Fibroblast of lung (primary cell): ENCODE results near the gene LDLRAD4.

Experiments used
- EZH2 ChIP-seq: IDR thresholded peaks from 2 replicates; pipeline ENCODE4 v1.5.1; 2012; ENCODE audit warnings: low read length, control low read depth, mild to moderate bottlenecking; ENCODE audit errors: missing control alignments
- TF ChIP-seq, protein P1 (sequence below), 2 donors: IDR thresholded peaks in 1 of 2; conservative IDR thresholded peaks in 1 of 2; 1 replicate in 1 of 2; 2 replicates in 1 of 2; pipeline ENCODE4 v1.5.1; 2011 to 2012; ENCODE audit warnings: low read length in 2 of 2, control low read depth in 1 of 2, inconsistent platforms in 1 of 2, low read depth in 1 of 2, mild to moderate bottlenecking in 1 of 2

DNA sequence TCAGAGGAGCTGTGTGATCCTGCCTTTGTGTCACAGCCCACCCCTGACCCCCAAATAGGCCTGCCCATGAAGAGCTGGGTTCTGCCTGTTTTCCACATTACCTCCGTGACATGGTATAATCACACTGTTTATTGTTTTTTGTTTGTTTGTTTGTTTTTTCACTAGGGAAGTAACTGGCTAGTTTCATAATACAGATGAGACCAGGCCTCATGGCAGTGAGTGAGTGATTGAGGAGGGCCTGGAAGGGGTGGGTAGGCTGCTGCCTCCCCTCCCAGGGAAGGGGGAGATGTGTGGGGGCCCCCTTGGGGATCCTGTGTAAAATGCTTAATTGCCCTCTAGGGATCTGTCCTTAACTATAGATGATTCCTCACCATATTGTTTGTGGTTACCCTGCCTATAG, 190.5 kb downstream of the LDLRAD4 start:
- no peak for TF ChIP-seq EZH2
- TF ChIP-seq, protein P1, sequence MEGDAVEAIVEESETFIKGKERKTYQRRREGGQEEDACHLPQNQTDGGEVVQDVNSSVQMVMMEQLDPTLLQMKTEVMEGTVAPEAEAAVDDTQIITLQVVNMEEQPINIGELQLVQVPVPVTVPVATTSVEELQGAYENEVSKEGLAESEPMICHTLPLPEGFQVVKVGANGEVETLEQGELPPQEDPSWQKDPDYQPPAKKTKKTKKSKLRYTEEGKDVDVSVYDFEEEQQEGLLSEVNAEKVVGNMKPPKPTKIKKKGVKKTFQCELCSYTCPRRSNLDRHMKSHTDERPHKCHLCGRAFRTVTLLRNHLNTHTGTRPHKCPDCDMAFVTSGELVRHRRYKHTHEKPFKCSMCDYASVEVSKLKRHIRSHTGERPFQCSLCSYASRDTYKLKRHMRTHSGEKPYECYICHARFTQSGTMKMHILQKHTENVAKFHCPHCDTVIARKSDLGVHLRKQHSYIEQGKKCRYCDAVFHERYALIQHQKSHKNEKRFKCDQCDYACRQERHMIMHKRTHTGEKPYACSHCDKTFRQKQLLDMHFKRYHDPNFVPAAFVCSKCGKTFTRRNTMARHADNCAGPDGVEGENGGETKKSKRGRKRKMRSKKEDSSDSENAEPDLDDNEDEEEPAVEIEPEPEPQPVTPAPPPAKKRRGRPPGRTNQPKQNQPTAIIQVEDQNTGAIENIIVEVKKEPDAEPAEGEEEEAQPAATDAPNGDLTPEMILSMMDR (conservative IDR thresholded peaks at IDR 0.05 in 1 of 2, IDR thresholded peaks at IDR 0.05 in 1 of 2; ENCODE audit: low read depth in 1 of 2, low read length in 2 of 2), result no peak
